IMR-90 (cell line): Measurements from ENCODE around the gene BNIP3. TPM values are rescaled to one million over a fixed set of nuclear protein-coding genes. Genes with fewer than 3 reads are reported as not detected.

Source experiments
- ATAC-seq: fragments of 200-7000 bp; cut with Tn5 transposase; 2 replicates; pipeline ENCODE4 v1.9.1; 2020; ENCODE audit warnings: low read depth, mild to moderate bottlenecking, moderate library complexity
- BruUV-seq: library from RNA; stranded (reverse); fragments of 400-500 nt; replicated peaks from 2 replicates; lab custom pipeline; 2021; lab: Mats Ljungman, UMichigan
- CTCF ChIA-PET: fragments of 300-600 bp; formaldehyde crosslinking; extraction: SDS; loops from one replicate; lab custom pipeline; 2021; ENCODE audit warnings: antibody characterized with exemption; lab: Yijun Ruan, JAX
- POLR2A ChIA-PET: fragments of 300-600 bp; sonication (Branson Sonifier 250); formaldehyde crosslinking; loops from one replicate; lab custom pipeline; 2022; ENCODE audit warnings: antibody characterized with exemption; ENCODE audit not compliant: unreplicated experiment; lab: Charles Lee
- DNase-seq: peaks from one replicate; pipeline ENCODE4 v3.0.0; 2013
- H2AFZ ChIP-seq: replicated peaks from 2 replicates; pipeline ENCODE3; 2013; ENCODE audit warnings: low read length, mild to moderate bottlenecking; ENCODE audit not compliant: poor library complexity
- H2AK5ac ChIP-seq: 2 replicates; pipeline ENCODE4 v1.6.1; 2013; ENCODE audit warnings: low read depth, low read length, inconsistent platforms
- H2AK9ac ChIP-seq: replicated peaks from 2 replicates; pipeline ENCODE3; 2013; ENCODE audit warnings: mild to moderate bottlenecking, low read depth, low read length, moderate library complexity; ENCODE audit not compliant: poor library complexity
- H2BK120ac ChIP-seq: 2 replicates; pipeline ENCODE4 v1.6.1; 2013; ENCODE audit warnings: low read depth, low read length, inconsistent platforms
- H2BK15ac ChIP-seq: 3 replicates; pipeline ENCODE4 v1.6.1; 2013; ENCODE audit warnings: low read depth, low read length, inconsistent platforms
- H2BK20ac ChIP-seq: 2 replicates; pipeline ENCODE4 v1.6.1; 2013; ENCODE audit warnings: low read depth, mild to moderate bottlenecking, inconsistent platforms, low read length, moderate library complexity
- H2BK5ac ChIP-seq: 2 replicates; pipeline ENCODE4 v1.6.1; 2013; ENCODE audit warnings: mild to moderate bottlenecking, low read depth, low read length, inconsistent platforms; ENCODE audit not compliant: poor library complexity, severe bottlenecking
- H3K14ac ChIP-seq: replicated peaks from 2 replicates; pipeline ENCODE4 v1.6.1; 2013; ENCODE audit warnings: low read depth, low read length, inconsistent platforms
- H3K18ac ChIP-seq: 2 replicates; pipeline ENCODE4 v1.6.1; 2013; ENCODE audit warnings: low read depth, low read length, control low read depth
- H3K23ac ChIP-seq: 2 replicates; pipeline ENCODE4 v1.6.1; 2013; ENCODE audit warnings: low read depth, low read length, inconsistent platforms
- H3K27ac ChIP-seq: 2 replicates; pipeline ENCODE4 v1.5.1; 2013; ENCODE audit warnings: mild to moderate bottlenecking, control low read depth, low read length; ENCODE audit not compliant: insufficient read depth
- H3K27me3 ChIP-seq: 2 replicates; pipeline ENCODE4 v1.6.1; 2013; ENCODE audit warnings: low read length; ENCODE audit not compliant: control insufficient read depth, insufficient read depth
- H3K36me3 ChIP-seq: 2 replicates; pipeline ENCODE4 v1.6.1; 2013; ENCODE audit warnings: low read length, mixed read lengths; ENCODE audit not compliant: control insufficient read depth, insufficient read depth
- H3K4ac ChIP-seq: 2 replicates; pipeline ENCODE4 v1.6.1; 2013; ENCODE audit warnings: low read depth, low read length, inconsistent platforms
- H3K4me1 ChIP-seq: 2 replicates; pipeline ENCODE4 v1.6.1; 2013; ENCODE audit warnings: low read length, mixed read lengths; ENCODE audit not compliant: control insufficient read depth, insufficient read depth
- H3K4me2 ChIP-seq: 2 replicates; pipeline ENCODE4 v1.6.1; 2013; ENCODE audit warnings: low read depth, mild to moderate bottlenecking, control low read depth, low read length, moderate library complexity
- H3K4me3 ChIP-seq: 2 replicates; pipeline ENCODE4 v1.5.1; 2013; ENCODE audit warnings: low read depth, mild to moderate bottlenecking, control low read depth, low read length, moderate library complexity; ENCODE audit not compliant: insufficient read depth
- H3K56ac ChIP-seq: 2 replicates; pipeline ENCODE4 v1.6.1; 2013; ENCODE audit warnings: low read length, inconsistent platforms; ENCODE audit not compliant: insufficient read depth; ENCODE audit errors: extremely low read depth
- H3K79me1 ChIP-seq, 2 experiments: 2 replicates each; pipeline ENCODE4 v1.6.1; 2013; ENCODE audit warnings: low read length in 2 of 2, inconsistent platforms in 1 of 2, low read depth in 1 of 2
- H3K9ac ChIP-seq: 2 replicates; pipeline ENCODE4 v1.6.1; 2013; ENCODE audit warnings: low read depth, low read length, control low read depth
- H3K9me1 ChIP-seq: 2 replicates; pipeline ENCODE4 v1.6.1; 2013; ENCODE audit warnings: low read length, inconsistent platforms; ENCODE audit not compliant: insufficient read depth
- H3K9me3 ChIP-seq: 2 replicates; pipeline ENCODE4 v1.6.1; 2013; ENCODE audit warnings: low read length; ENCODE audit not compliant: control insufficient read depth, insufficient read depth
- H4K20me1 ChIP-seq: 2 replicates; pipeline ENCODE4 v1.6.1; 2013; ENCODE audit warnings: low read length, inconsistent platforms; ENCODE audit not compliant: insufficient read depth
- H4K5ac ChIP-seq: 2 replicates; pipeline ENCODE4 v1.6.1; 2013; ENCODE audit warnings: mild to moderate bottlenecking, low read depth, low read length, control low read depth
- H4K8ac ChIP-seq, 2 experiments: 2 replicates each; pipeline ENCODE4 v1.6.1; 2013; ENCODE audit warnings: low read depth in 2 of 2, low read length in 2 of 2, control low read depth in 1 of 2, inconsistent platforms in 1 of 2
- H4K91ac ChIP-seq: 2 replicates; pipeline ENCODE4 v1.6.1; 2013; ENCODE audit warnings: low read depth, low read length, inconsistent platforms; ENCODE audit not compliant: insufficient read depth
- FOS ChIP-seq: fragments of 150-350 bp; IDR thresholded peaks from 2 replicates; pipeline ENCODE4 v1.6.1; 2016; ENCODE audit warnings: low read depth, low read length
- MAFK ChIP-seq: IDR thresholded peaks from 2 replicates; pipeline ENCODE4 v1.6.1; 2012; ENCODE audit warnings: low read depth, low read length, improper control_type of control experiment
- MAZ ChIP-seq: IDR thresholded peaks from 2 replicates; pipeline ENCODE4 v1.6.1; 2012; ENCODE audit warnings: low read depth, mild to moderate bottlenecking, low read length, improper control_type of control experiment, moderate library complexity, borderline replicate concordance
- WGBS, 2 experiments: methylation state at CpG; one replicate each; pipeline versions ENCODE4 v1.1.5 to v1.1.7; 2013; ENCODE audit warnings: missing lambda C conversion rate in 2 of 2; ENCODE audit not compliant: insufficient read length in 1 of 2; ENCODE audit errors: extremely low coverage in 2 of 2; 5-methylcytosine and 5-hydroxymethylcytosine counted together
- dilution Hi-C: fragments of 300-500 bp; cut with HindIII; formaldehyde crosslinking; loops from one replicate; pipeline ENCODE4 v1.14.3; 2018; ENCODE audit warnings: low sequenced_read_pairs; ENCODE audit not compliant: unreplicated experiment
- in situ Hi-C: fragments of 300-500 bp; cut with MboI; formaldehyde crosslinking; loops from 3 replicates; pipeline ENCODE4 v1.14.3; 2019; ENCODE audit warnings: low sequenced_read_pairs, inconsistent platforms, mixed read lengths
- intact Hi-C: fragments of 100-400 bp; cut with micrococcal nuclease; formaldehyde crosslinking; loops from 2 replicates; pipeline ENCODE4 v1.10.0; 2022
- polyA plus RNA-seq, 3 experiments: library from polyadenylated mRNA; depleted of rRNA; stranded (reverse); fragments of >200 nt; gene quantifications; 2 replicates each; pipeline ENCODE4 v1.2.3, GENCODE V29; 2012; ENCODE audit warnings: low replicate concordance in 1 of 3
- total RNA-seq: library from RNA; depleted of rRNA; stranded (reverse); fragments of >200 nt; gene quantifications from 2 replicates; pipeline ENCODE4 v1.2.3, GENCODE V29; 2012
- TF ChIP-seq, protein P1 (sequence below): fragments of 150-350 bp; IDR thresholded peaks from 2 replicates; pipeline ENCODE4 v1.6.1; 2017; ENCODE audit warnings: mild to moderate bottlenecking, antibody characterized with exemption, low read length, low read depth

BNIP3 gene
- total and polyA plus RNA-seq, 2 of the 4 experiments (the other 2 are of a cell fraction): 134 to 211 TPM

DNA sequence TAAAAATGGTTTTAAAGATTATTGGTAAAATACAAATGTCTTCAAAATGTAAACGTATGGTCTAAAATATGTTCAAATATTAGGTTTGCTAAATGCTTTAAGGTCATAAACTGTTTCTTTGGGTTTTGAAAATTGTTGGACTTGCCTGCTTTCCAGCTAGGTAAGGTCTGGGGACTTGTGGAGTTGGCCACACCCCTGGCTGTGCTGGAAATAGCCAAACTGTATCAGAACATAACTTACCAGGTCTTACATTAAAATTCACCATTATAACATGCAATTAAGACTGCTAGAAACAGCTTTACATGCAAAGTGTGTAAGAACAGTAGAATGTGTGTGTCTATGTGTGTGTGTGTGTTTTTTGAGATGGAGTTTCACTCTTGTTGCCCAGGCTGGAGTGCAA is 29.7 kb upstream of the BNIP3 start:
- intact Hi-C loops: no loop called here
- Histone ChIP-seq H2BK20ac (no peak overlapping the region), H3K79me1 (no peaks in the 10 kb centered on the region), H3K27me3 (peaks cover 37% of the 10 kb centered on the region), H3K9me1 (no peaks in the 10 kb centered on the region), H3K4me1 (no peaks in the 10 kb centered on the region), H4K20me1 (no peaks in the 10 kb centered on the region), H3K9me3 (no peaks in the 10 kb centered on the region; the same call in 1 of the 2 replicates), H3K23ac (no peak overlapping the region), H4K91ac (no peak overlapping the region), H2BK15ac (no peak overlapping the region), H2AK9ac (no peak overlapping the region), H4K8ac (no peak overlapping the region), H3K4ac (no peak overlapping the region), H3K56ac (no peak overlapping the region), H4K5ac (no peak overlapping the region), H3K4me2 (no peak overlapping the region), H3K9ac (no peak overlapping the region), H3K36me3 (no peaks in the 10 kb centered on the region), H2BK120ac (no peak overlapping the region), H3K4me3 (no peak overlapping the region), H2AK5ac (no peak overlapping the region), H2AFZ (no peak overlapping the region), H3K27ac (no peak overlapping the region), H3K18ac (no peak overlapping the region), H2BK5ac (no peak overlapping the region), H3K14ac (no peak overlapping the region)
- ChIA-PET CTCF (interaction anchor here (2.0 kb wide), 1 partner anchor 126 kb away, joined by 6 read pairs; no protein-coding TSS in a partner anchor), POLR2A (no interaction called here)
- no peak for DNase-seq
- ATAC-seq: no peak
- no TSS peak for BruUV-seq
- in situ Hi-C loops: loop anchor here (25.0 kb wide), 1 partner anchor 1824 kb away; no protein-coding TSS in a partner anchor
- TF ChIP-seq, protein P1, sequence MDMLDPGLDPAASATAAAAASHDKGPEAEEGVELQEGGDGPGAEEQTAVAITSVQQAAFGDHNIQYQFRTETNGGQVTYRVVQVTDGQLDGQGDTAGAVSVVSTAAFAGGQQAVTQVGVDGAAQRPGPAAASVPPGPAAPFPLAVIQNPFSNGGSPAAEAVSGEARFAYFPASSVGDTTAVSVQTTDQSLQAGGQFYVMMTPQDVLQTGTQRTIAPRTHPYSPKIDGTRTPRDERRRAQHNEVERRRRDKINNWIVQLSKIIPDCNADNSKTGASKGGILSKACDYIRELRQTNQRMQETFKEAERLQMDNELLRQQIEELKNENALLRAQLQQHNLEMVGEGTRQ: no peak
- TF ChIP-seq FOS (no peak), MAZ (no peak), MAFK (no peak)
- WGBS, 2 experiments: 67% methylated on average over 1 of the region's 1 CpG; no CpG with 5 or more reads in 1 of the 2 experiments
- dilution Hi-C loops: no loop called here
